Measurements from ENCODE around the gene MYO1D. TPM values are rescaled to one million over a fixed set of nuclear protein-coding genes. Genes with fewer than 3 reads are reported as not detected.

Gene MYO1D
- total RNA-seq, 1 experiment from 2014 or later: 1.3 TPM

GRCh38 chr17:32610943-32611342, 266.0 kb downstream of the MYO1D start:
- in situ Hi-C loops (cut with HindIII; ENCODE audit: low pct_unique_long_range_greater_than_20kb, low sequenced_read_pairs): no loop called here
- Histone ChIP-seq H3K36me3 (ENCODE audit: control insufficient read depth, insufficient read depth, low read length) (no peaks in the 10 kb centered on the region), H3K4me3 (ENCODE audit: low read depth in 2 of 2, low read length in 2 of 2) (no peak overlapping the region), H3K27me3 (ENCODE audit: control insufficient read depth, insufficient read depth, low read length) (no peaks in the 10 kb centered on the region), H3K9me3 (ENCODE audit: control insufficient read depth, insufficient read depth, low read depth, low read length) (no peaks in the 10 kb centered on the region), H3K27ac (ENCODE audit: low read length) (no peak overlapping the region), H3K4me1 (ENCODE audit: control insufficient read depth, insufficient read depth, low read length) (no peaks in the 10 kb centered on the region)
- CTCF ChIA-PET: no interaction called here
- no TSS peak for BruUV-seq (replicated peaks)
- no peak for ATAC-seq
- POLR2A ChIA-PET: no interaction called here
- TF ChIP-seq SIN3A (IDR thresholded peaks at IDR 0.05; ENCODE audit: borderline replicate concordance, insufficient read depth, low read depth, low read length) (no peak), POLR2AphosphoS5 (IDR thresholded peaks at IDR 0.05; ENCODE audit: low read depth, low read length) (no peak), TCF7L2 (IDR thresholded peaks at IDR 0.05; ENCODE audit: low read depth, low read length) (no peak), CTCF (IDR thresholded peaks at IDR 0.05) (no peak; the same call in 1 of the 2 replicates), REST (IDR thresholded peaks at IDR 0.05; ENCODE audit: insufficient read depth in 1 of 2, low read depth in 2 of 2, low read length in 1 of 2) (no peak)
- DNase-seq (ENCODE audit: low read depth, low spot score): no peak
- intact Hi-C loops (cut with micrococcal nuclease; ENCODE audit: unreplicated experiment): no loop called here

- ATAC-seq (no peak), DNase-seq (ENCODE audit: low read depth, low spot score) (no peak)
- in situ Hi-C loops (cut with HindIII; ENCODE audit: low pct_unique_long_range_greater_than_20kb, low sequenced_read_pairs) (no loop called here), intact Hi-C loops (cut with micrococcal nuclease; ENCODE audit: unreplicated experiment) (loop anchor here (10.0 kb wide), 1 partner anchor 115 kb away; no protein-coding TSS in a partner anchor)
- ChIA-PET CTCF (no interaction called here), POLR2A (no interaction called here)
- TF ChIP-seq TCF7L2 (IDR thresholded peaks at IDR 0.05; ENCODE audit: low read depth, low read length) (no peak), REST (IDR thresholded peaks at IDR 0.05; ENCODE audit: insufficient read depth in 1 of 2, low read depth in 2 of 2, low read length in 1 of 2) (no peak), POLR2AphosphoS5 (IDR thresholded peaks at IDR 0.05; ENCODE audit: low read depth, low read length) (no peak)
- H3K9me3 ChIP-seq (ENCODE audit: control insufficient read depth, insufficient read depth, low read depth, low read length): no peaks in the 10 kb centered on the region
- no peak overlapping the region for H3K27ac ChIP-seq (ENCODE audit: low read length)
- H3K36me3 ChIP-seq (ENCODE audit: control insufficient read depth, insufficient read depth, low read length): no peaks in the 10 kb centered on the region
- no peak overlapping the region for H3K4me3 ChIP-seq (ENCODE audit: low read depth in 2 of 2, low read length in 2 of 2)
- no TSS peak for BruUV-seq (replicated peaks)
- no peaks in the 10 kb centered on the region for H3K27me3 ChIP-seq (ENCODE audit: control insufficient read depth, insufficient read depth, low read length)
- H3K4me1 ChIP-seq (ENCODE audit: control insufficient read depth, insufficient read depth, low read length): no peaks in the 10 kb centered on the region
These were observed 266.9 kb downstream of the MYO1D start for GRCh38 chr17:32609884-32610650.

All from Panc1 (cell line).